Right cardiac atrium (tissue), 5 donors: Measurements from ENCODE around the gene C9orf78. TPM values are rescaled to one million over a fixed set of nuclear protein-coding genes. Genes with fewer than 3 reads are reported as not detected.
"Not testable (repeated sequence)": the region's sequence is repeated elsewhere in the genome, so short reads cannot be mapped to it uniquely, and the experiment has no call there.

Experiments used
- ATAC-seq, 2 donors: fragments of 200-7000 bp; cut with Tn5 transposase; one replicate each; pipeline versions ENCODE4 v1.8.0 to v1.9.1; 2020; ENCODE audit warnings: moderate library complexity in 2 of 2, mild to moderate bottlenecking in 1 of 2
- DNase-seq, 3 donors: peaks; one replicate each; pipeline ENCODE4 v3.0.0-alpha.2; 2020
- H3K27ac ChIP-seq: one replicate; pipeline ENCODE4 v1.5.1; 2013; ENCODE audit warnings: mild to moderate bottlenecking, low read length, control low read depth, moderate library complexity
- H3K27me3 ChIP-seq: one replicate; pipeline ENCODE4 v1.6.1; 2013; ENCODE audit not compliant: control insufficient read depth, insufficient read depth
- H3K4me1 ChIP-seq: one replicate; pipeline ENCODE4 v1.6.1; 2013; ENCODE audit warnings: low read length; ENCODE audit not compliant: control insufficient read depth, insufficient read depth
- H3K4me3 ChIP-seq: one replicate; pipeline ENCODE4 v1.5.1; 2013; ENCODE audit warnings: low read length, control low read depth
- H3K9me3 ChIP-seq: one replicate; pipeline ENCODE4 v1.6.1; 2013; ENCODE audit warnings: low read length; ENCODE audit not compliant: control insufficient read depth
- WGBS: extraction: QIAGEN DNeasy Blood & Tissue Kit; methylation state at CpG from one replicate; pipeline ENCODE4 v1.1.7; 2013; 5-methylcytosine and 5-hydroxymethylcytosine counted together
- intact Hi-C, 4 donors: fragments of 100-400 bp; cut with DNase I; formaldehyde crosslinking; loops; one replicate each; pipeline versions ENCODE4 v1.11.0 to v1.14.0; 2022 to 2023
- polyA plus RNA-seq: library from polyadenylated mRNA; stranded (reverse); fragments of 200-250 nt; gene quantifications from one replicate; pipeline ENCODE4 v1.2.3, GENCODE V29; 2013
- total RNA-seq, 4 donors: library from RNA; stranded (reverse); fragmentation: NEBNext Ultra II Directional; extraction: Animal tissue kit (Norgen Biotek cat#: 25700); gene quantifications; one replicate each; pipeline ENCODE4 v1.2.1, GENCODE V29; 2021
- donor health status: healthy with polysubstance abuse.
- donor health status: DM: no; HTN: yes; CAD: no.
- donor health status: DM: no; HTN: no; CAD: no.
- donor health status: DM: no; HTN: yes; CAD: no; lungs with severe emphysema.
- donor health status: DM: yes; HTN: yes; CAD: no.

C9orf78 gene
- total and polyA plus RNA-seq, 5 donors = 31.9 to 55.9 (median 34.4) TPM

- no peaks in the 10 kb centered on the region for H3K27me3 ChIP-seq
- peak; percentile 96 to 99 (median 98) for DNase-seq
- ATAC-seq = peak; percentile 98
- no peaks in the 10 kb centered on the region for H3K9me3 ChIP-seq
- intact Hi-C loops = no loop called here
- WGBS = under 1% methylated on average over 93 of the region's 93 CpGs
- H3K4me1 ChIP-seq = peaks cover 6% of the 10 kb centered on the region
- H3K27ac ChIP-seq = peak within 1 kb of the TSS; percentile 79
- H3K4me3 ChIP-seq = peak within 1 kb of the TSS; percentile 91
These were observed 32.0 kb downstream of the C9orf78 start, which contains the start of gene TOR1B for GRCh38 chr9:129802833-129803675. TSS of gene TOR1B (plus strand) at chr9:129803184. CDS start at chr9:129803213, 29 bp downstream.

GRCh38 chr9:129801504-129801903 is 33.6 kb downstream of the C9orf78 start:
- Histone ChIP-seq H3K27ac (no peak overlapping the region), H3K9me3 (no peaks in the 10 kb centered on the region), H3K4me1 (peaks cover 6% of the 10 kb centered on the region), H3K4me3 (no peak overlapping the region), H3K27me3 (no peaks in the 10 kb centered on the region)
- ATAC-seq (no peak), DNase-seq (no peak)
- intact Hi-C loops = no loop called here
- 80% methylated on average over 17 of the region's 17 CpGs for WGBS

GRCh38 chr9:129798973-129799372 is 36.1 kb downstream of the C9orf78 start:
- Histone ChIP-seq H3K4me3 (no peak overlapping the region), H3K27ac (no peak overlapping the region), H3K4me1 (peaks cover 4% of the 10 kb centered on the region), H3K27me3 (no peaks in the 10 kb centered on the region), H3K9me3 (no peaks in the 10 kb centered on the region)
- no peak for ATAC-seq
- intact Hi-C loops = no loop called here
- no peak for DNase-seq
- 41% methylated on average over 6 of the region's 6 CpGs for WGBS

- H3K9me3 ChIP-seq, H3K4me1 ChIP-seq, intact Hi-C loops, ATAC-seq, H3K27me3 ChIP-seq, H3K4me3 ChIP-seq, H3K27ac ChIP-seq, DNase-seq: not testable (repeated sequence)
- 85% methylated on average over 2 of the region's 2 CpGs for WGBS
These were observed 39.0 kb downstream of the C9orf78 start for GRCh38 chr9:129796029-129796428.

GRCh38 chr9:129794549-129794948 is 40.5 kb downstream of the C9orf78 start:
- 81% methylated on average over 8 of the region's 8 CpGs for WGBS
- intact Hi-C loops = no loop called here
- no peak overlapping the region for H3K27ac ChIP-seq
- H3K27me3 ChIP-seq = no peaks in the 10 kb centered on the region
- DNase-seq (no peak), ATAC-seq (no peak)
- no peaks in the 10 kb centered on the region for H3K9me3 ChIP-seq
- no peaks in the 10 kb centered on the region for H3K4me1 ChIP-seq
- no peak overlapping the region for H3K4me3 ChIP-seq

- H3K27me3 ChIP-seq = no peaks in the 10 kb centered on the region
- intact Hi-C loops = loop anchor here (10.0 kb wide), 2 partner anchors 142 to 652 kb away; partner anchors contain the start of gene ASB6 (in 2 of the 4)
- no peaks in the 10 kb centered on the region for H3K4me1 ChIP-seq
- ATAC-seq (no peak), DNase-seq (no peak)
- 74% methylated on average over 10 of the region's 10 CpGs for WGBS
- H3K9me3 ChIP-seq = no peaks in the 10 kb centered on the region
- no peak overlapping the region for H3K4me3 ChIP-seq
- no peak overlapping the region for H3K27ac ChIP-seq
These were observed 48.6 kb downstream of the C9orf78 start for GRCh38 chr9:129786481-129786880.

GRCh38 chr9:129785866-129786265 is 49.2 kb downstream of the C9orf78 start:
- DNase-seq = no peak
- no peaks in the 10 kb centered on the region for H3K4me1 ChIP-seq
- ATAC-seq = no peak
- H3K27ac ChIP-seq = no peak overlapping the region
- no peak overlapping the region for H3K4me3 ChIP-seq
- intact Hi-C loops = loop anchor here (10.0 kb wide), 2 partner anchors 141 to 651 kb away; partner anchors contain the start of gene ASB6 (in 2 of the 4)
- WGBS = 95% methylated on average over 1 of the region's 1 CpG
- no peaks in the 10 kb centered on the region for H3K27me3 ChIP-seq
- no peaks in the 10 kb centered on the region for H3K9me3 ChIP-seq

- H3K4me3 ChIP-seq, DNase-seq, H3K27me3 ChIP-seq, ATAC-seq, H3K4me1 ChIP-seq, H3K9me3 ChIP-seq, H3K27ac ChIP-seq: not testable (repeated sequence)
- WGBS = 72% methylated on average over 11 of the region's 11 CpGs
- intact Hi-C loops = loop anchor here (5.0 to 10.0 kb wide), 5 partner anchors 43 to 650 kb away; partner anchors contain the start of gene ASB6 (in 4 of the 4)
These were observed 50.1 kb downstream of the C9orf78 start for GRCh38 chr9:129784970-129785369.

- H3K27me3 ChIP-seq = no peaks in the 10 kb centered on the region
- no peak overlapping the region for H3K27ac ChIP-seq
- WGBS = 35% methylated on average over 14 of the region's 14 CpGs
- peak; percentile 88 to 91 for ATAC-seq
- no peaks in the 10 kb centered on the region for H3K9me3 ChIP-seq
- peak; percentile 66 to 82 (median 69) for DNase-seq
- H3K4me1 ChIP-seq = no peaks in the 10 kb centered on the region
- no peak overlapping the region for H3K4me3 ChIP-seq
- intact Hi-C loops = loop anchor here (2.0 to 10.0 kb wide), 6 partner anchors 41 to 649 kb away; partner anchors contain the start of gene ASB6 (in 4 of the 4)
These were observed 51.3 kb downstream of the C9orf78 start for GRCh38 chr9:129783516-129784361.

- H3K27me3 ChIP-seq = no peaks in the 10 kb centered on the region
- H3K9me3 ChIP-seq = no peaks in the 10 kb centered on the region
- 69% methylated on average over 5 of the region's 5 CpGs for WGBS
- DNase-seq (peak in 1 of 3 donors; percentile 5), ATAC-seq (no peak)
- no peak overlapping the region for H3K27ac ChIP-seq
- H3K4me3 ChIP-seq = no peak overlapping the region
- no peaks in the 10 kb centered on the region for H3K4me1 ChIP-seq
- intact Hi-C loops = loop anchor here (2.0 to 10.0 kb wide), 6 partner anchors 40 to 647 kb away; partner anchors contain the start of gene ASB6 (in 4 of the 4)
These were observed 53.1 kb downstream of the C9orf78 start for GRCh38 chr9:129781981-129782380.
